ENCODE results near the gene NEDD9.

GRCh38 chr6:11174242-11174611 lies 58.2 kb downstream of the NEDD9 start:
- TF ChIP-seq, protein P1, sequence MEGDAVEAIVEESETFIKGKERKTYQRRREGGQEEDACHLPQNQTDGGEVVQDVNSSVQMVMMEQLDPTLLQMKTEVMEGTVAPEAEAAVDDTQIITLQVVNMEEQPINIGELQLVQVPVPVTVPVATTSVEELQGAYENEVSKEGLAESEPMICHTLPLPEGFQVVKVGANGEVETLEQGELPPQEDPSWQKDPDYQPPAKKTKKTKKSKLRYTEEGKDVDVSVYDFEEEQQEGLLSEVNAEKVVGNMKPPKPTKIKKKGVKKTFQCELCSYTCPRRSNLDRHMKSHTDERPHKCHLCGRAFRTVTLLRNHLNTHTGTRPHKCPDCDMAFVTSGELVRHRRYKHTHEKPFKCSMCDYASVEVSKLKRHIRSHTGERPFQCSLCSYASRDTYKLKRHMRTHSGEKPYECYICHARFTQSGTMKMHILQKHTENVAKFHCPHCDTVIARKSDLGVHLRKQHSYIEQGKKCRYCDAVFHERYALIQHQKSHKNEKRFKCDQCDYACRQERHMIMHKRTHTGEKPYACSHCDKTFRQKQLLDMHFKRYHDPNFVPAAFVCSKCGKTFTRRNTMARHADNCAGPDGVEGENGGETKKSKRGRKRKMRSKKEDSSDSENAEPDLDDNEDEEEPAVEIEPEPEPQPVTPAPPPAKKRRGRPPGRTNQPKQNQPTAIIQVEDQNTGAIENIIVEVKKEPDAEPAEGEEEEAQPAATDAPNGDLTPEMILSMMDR (IDR thresholded peaks at IDR 0.05; ENCODE audit: low read length): no peak
- no peak for TF ChIP-seq EZH2 (optimal IDR thresholded peaks at IDR 0.05; ENCODE audit: low read depth, low read length)

Data from MM.1S (cell line).